Ishikawa (cell line): ENCODE results near the gene STK39.

Experiments
- CEBPB ChIP-seq: IDR thresholded peaks from 2 replicates; pipeline ENCODE4 v1.6.1; 2012
- CREB1 ChIP-seq: IDR thresholded peaks from 2 replicates; pipeline ENCODE4 v1.6.1; 2012; ENCODE audit warnings: low read depth
- EGR1 ChIP-seq: IDR thresholded peaks from 2 replicates; pipeline ENCODE4 v1.6.1; 2012
- EP300 ChIP-seq: IDR thresholded peaks from 2 replicates; pipeline ENCODE4 v1.6.1; 2012; ENCODE audit warnings: borderline replicate concordance
- FOXM1 ChIP-seq: IDR thresholded peaks from 2 replicates; pipeline ENCODE4 v1.6.1; 2012; ENCODE audit warnings: low read depth, borderline replicate concordance
- MAX ChIP-seq: IDR thresholded peaks from 2 replicates; pipeline ENCODE4 v1.6.1; 2012
- NFIC ChIP-seq: IDR thresholded peaks from 2 replicates; pipeline ENCODE4 v1.6.1; 2012
- RAD21 ChIP-seq: IDR thresholded peaks from 2 replicates; pipeline ENCODE4 v1.6.1; 2012; ENCODE audit warnings: low read depth
- REST ChIP-seq: IDR thresholded peaks from 2 replicates; pipeline ENCODE4 v1.6.1; 2012; ENCODE audit warnings: low read depth, mild to moderate bottlenecking
- TAF1 ChIP-seq: IDR thresholded peaks from 2 replicates; pipeline ENCODE4 v1.6.1; 2012; ENCODE audit warnings: low read depth, mild to moderate bottlenecking
- TCF12 ChIP-seq: IDR thresholded peaks from 2 replicates; pipeline ENCODE4 v1.6.1; 2012; ENCODE audit warnings: low read depth
- TEAD4 ChIP-seq: IDR thresholded peaks from 2 replicates; pipeline ENCODE4 v1.6.1; 2012
- USF1 ChIP-seq: IDR thresholded peaks from 2 replicates; pipeline ENCODE4 v1.6.1; 2012
- YY1 ChIP-seq: IDR thresholded peaks from 2 replicates; pipeline ENCODE4 v1.6.1; 2012; ENCODE audit warnings: low read depth
- ZBTB7A ChIP-seq: IDR thresholded peaks from 2 replicates; pipeline ENCODE4 v1.6.1; 2012; ENCODE audit warnings: low read depth

STK39 gene

GRCh38 chr2:168172071-168172470 lies 75.3 kb downstream of the STK39 start:
- TF ChIP-seq USF1 (no peak), CEBPB (no peak), MAX (no peak), ZBTB7A (no peak), NFIC (no peak), EP300 (no peak), CREB1 (no peak), EGR1 (no peak), FOXM1 (no peak), RAD21 (no peak), YY1 (no peak), TAF1 (no peak), TEAD4 (no peak), REST (no peak), TCF12 (no peak)

GRCh38 chr2:168171059-168171762 lies 76.2 kb downstream of the STK39 start:
- TF ChIP-seq RAD21 (no peak), CREB1 (no peak), TCF12 (no peak), FOXM1 (no peak), NFIC (no peak), ZBTB7A (no peak), TAF1 (no peak), TEAD4 (no peak), MAX (no peak), CEBPB (no peak), REST (no peak), EGR1 (no peak), USF1 (no peak), YY1 (no peak), EP300 (no peak)

- TF ChIP-seq EP300 (no peak), RAD21 (no peak), TEAD4 (no peak), NFIC (no peak), REST (no peak), TCF12 (no peak), MAX (no peak), EGR1 (no peak), ZBTB7A (no peak), YY1 (no peak), FOXM1 (no peak), CEBPB (no peak), USF1 (no peak), TAF1 (no peak), CREB1 (no peak)
These were observed 78.2 kb downstream of the STK39 start for GRCh38 chr2:168169097-168169745.
